Measurements from ENCODE around the gene ZFAND3.

ZFAND3 gene

GRCh38 chr6:38141716-38142115 lies 322.2 kb downstream of the ZFAND3 start:
- no peak for FAIRE-seq

GRCh38 chr6:38142178-38142902 lies 322.8 kb downstream of the ZFAND3 start:
- no peak for FAIRE-seq

- FAIRE-seq: no peak
These were observed 323.9 kb downstream of the ZFAND3 start for GRCh38 chr6:38143191-38144150.

- FAIRE-seq: no peak
These were observed 324.9 kb downstream of the ZFAND3 start for GRCh38 chr6:38144365-38144945.

GRCh38 chr6:38146021-38146733 lies 326.6 kb downstream of the ZFAND3 start:
- FAIRE-seq: no peak

GRCh38 chr6:38146734-38147027 lies 327.2 kb downstream of the ZFAND3 start:
- no peak for FAIRE-seq

GRCh38 chr6:38148606-38149005 lies 329.1 kb downstream of the ZFAND3 start:
- no peak for FAIRE-seq

- FAIRE-seq: no peak
These were observed 330.0 kb downstream of the ZFAND3 start for GRCh38 chr6:38149531-38149930.

- no peak for FAIRE-seq
These were observed 330.5 kb downstream of the ZFAND3 start for GRCh38 chr6:38150021-38150420.

GRCh38 chr6:38150681-38151296 lies 331.3 kb downstream of the ZFAND3 start:
- no peak for FAIRE-seq

- FAIRE-seq: no peak
These were observed 332.3 kb downstream of the ZFAND3 start for GRCh38 chr6:38151580-38152500.

GRCh38 chr6:38152620-38153019 lies 333.1 kb downstream of the ZFAND3 start:
- FAIRE-seq: no peak

- no peak for FAIRE-seq
These were observed 333.7 kb downstream of the ZFAND3 start for GRCh38 chr6:38153076-38153797.

- no peak for FAIRE-seq
These were observed 334.3 kb downstream of the ZFAND3 start for GRCh38 chr6:38153798-38154345.

GRCh38 chr6:38154731-38155130 lies 335.2 kb downstream of the ZFAND3 start:
- no peak for FAIRE-seq

GRCh38 chr6:38155144-38155543 lies 335.6 kb downstream of the ZFAND3 start:
- FAIRE-seq: no peak

- no peak for FAIRE-seq
These were observed 336.2 kb downstream of the ZFAND3 start for GRCh38 chr6:38155621-38156204.

GRCh38 chr6:38156818-38157565 lies 337.5 kb downstream of the ZFAND3 start:
- no peak for FAIRE-seq

- no peak for FAIRE-seq
These were observed 338.4 kb downstream of the ZFAND3 start for GRCh38 chr6:38157905-38158304.
